ENCODE data around the gene POLRMT.

The POLRMT gene

GRCh38 chr19:623175-623916 is 10.0 kb downstream of the POLRMT start:
- TF ChIP-seq REST (IDR thresholded peaks at IDR 0.05; ENCODE audit: insufficient read depth in 1 of 2, low read depth in 2 of 2, low read length in 2 of 2): no peak
- no peak for TF ChIP-seq TAF1 (IDR thresholded peaks at IDR 0.05; ENCODE audit: borderline replicate concordance, insufficient read depth, low read length)
- TF ChIP-seq POLR2AphosphoS5 (IDR thresholded peaks at IDR 0.05; ENCODE audit: low read depth, low read length): no peak
- no peak for TF ChIP-seq FOXP2 (optimal IDR thresholded peaks at IDR 0.05; ENCODE audit: borderline replicate concordance, extremely low read depth, extremely low read length, insufficient read depth)
- no peak for TF ChIP-seq SIN3A (IDR thresholded peaks at IDR 0.05; ENCODE audit: borderline replicate concordance, insufficient read depth, low read length)

- TF ChIP-seq REST (IDR thresholded peaks at IDR 0.05; ENCODE audit: insufficient read depth in 1 of 2, low read depth in 2 of 2, low read length in 2 of 2): no peak
- TF ChIP-seq POLR2AphosphoS5 (IDR thresholded peaks at IDR 0.05; ENCODE audit: low read depth, low read length): no peak
- TF ChIP-seq FOXP2 (optimal IDR thresholded peaks at IDR 0.05; ENCODE audit: borderline replicate concordance, extremely low read depth, extremely low read length, insufficient read depth): no peak
- no peak for TF ChIP-seq SIN3A (IDR thresholded peaks at IDR 0.05; ENCODE audit: borderline replicate concordance, insufficient read depth, low read length)
- no peak for TF ChIP-seq TAF1 (IDR thresholded peaks at IDR 0.05; ENCODE audit: borderline replicate concordance, insufficient read depth, low read length)
Observed at GRCh38 chr19:622666-623065, 10.7 kb downstream of the POLRMT start.

GRCh38 chr19:621819-622218 is 11.5 kb downstream of the POLRMT start:
- no peak for TF ChIP-seq FOXP2 (optimal IDR thresholded peaks at IDR 0.05; ENCODE audit: borderline replicate concordance, extremely low read depth, extremely low read length, insufficient read depth)

- no peak for TF ChIP-seq FOXP2 (optimal IDR thresholded peaks at IDR 0.05; ENCODE audit: borderline replicate concordance, extremely low read depth, extremely low read length, insufficient read depth)
- TF ChIP-seq TAF1 (IDR thresholded peaks at IDR 0.05; ENCODE audit: borderline replicate concordance, insufficient read depth, low read length): no peak
- TF ChIP-seq SIN3A (IDR thresholded peaks at IDR 0.05; ENCODE audit: borderline replicate concordance, insufficient read depth, low read length): no peak
- no peak for TF ChIP-seq POLR2AphosphoS5 (IDR thresholded peaks at IDR 0.05; ENCODE audit: low read depth, low read length)
- no peak for TF ChIP-seq REST (IDR thresholded peaks at IDR 0.05; ENCODE audit: insufficient read depth in 1 of 2, low read depth in 2 of 2, low read length in 2 of 2)
Observed at GRCh38 chr19:620166-620862, 13.0 kb downstream of the POLRMT start.

GRCh38 chr19:619286-620002 is 13.9 kb downstream of the POLRMT start:
- TF ChIP-seq FOXP2 (optimal IDR thresholded peaks at IDR 0.05; ENCODE audit: borderline replicate concordance, extremely low read depth, extremely low read length, insufficient read depth): no peak
- no peak for TF ChIP-seq TAF1 (IDR thresholded peaks at IDR 0.05; ENCODE audit: borderline replicate concordance, insufficient read depth, low read length)
- no peak for TF ChIP-seq SIN3A (IDR thresholded peaks at IDR 0.05; ENCODE audit: borderline replicate concordance, insufficient read depth, low read length)
- no peak for TF ChIP-seq REST (IDR thresholded peaks at IDR 0.05; ENCODE audit: insufficient read depth in 1 of 2, low read depth in 2 of 2, low read length in 2 of 2)
- no peak for TF ChIP-seq POLR2AphosphoS5 (IDR thresholded peaks at IDR 0.05; ENCODE audit: low read depth, low read length)
